ENCODE measurements around the gene CMIP.

DNA sequence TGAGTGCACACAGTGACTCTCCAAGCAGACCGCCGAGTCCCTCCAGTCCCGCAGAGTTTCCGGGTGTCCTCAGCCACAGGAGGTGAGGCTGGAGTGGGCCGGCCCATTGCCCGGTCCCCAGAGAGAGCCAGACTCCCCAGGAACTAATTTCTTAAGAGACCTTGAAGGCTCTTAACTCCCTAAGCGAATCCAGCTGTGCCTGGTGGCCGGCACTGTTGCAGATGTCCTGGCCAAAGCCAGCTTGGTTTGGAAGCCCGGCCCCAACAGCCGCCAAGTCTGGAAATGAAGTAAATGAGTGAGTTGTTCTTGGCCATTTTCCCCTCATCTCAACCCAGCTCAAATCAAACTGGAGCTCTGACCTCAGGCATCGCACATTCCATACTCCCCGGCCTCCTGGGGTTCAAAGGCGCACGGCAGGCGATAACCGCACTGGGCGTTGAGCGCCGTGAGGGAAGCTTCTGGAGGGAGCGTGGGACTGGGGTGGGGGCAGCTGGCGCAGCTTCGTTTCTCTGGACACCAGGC lies 42.0 kb downstream of the CMIP start:
- no peak for TF ChIP-seq POLR2A (IDR thresholded peaks at IDR 0.05; ENCODE audit: low read depth)
- TF ChIP-seq, protein P1, sequence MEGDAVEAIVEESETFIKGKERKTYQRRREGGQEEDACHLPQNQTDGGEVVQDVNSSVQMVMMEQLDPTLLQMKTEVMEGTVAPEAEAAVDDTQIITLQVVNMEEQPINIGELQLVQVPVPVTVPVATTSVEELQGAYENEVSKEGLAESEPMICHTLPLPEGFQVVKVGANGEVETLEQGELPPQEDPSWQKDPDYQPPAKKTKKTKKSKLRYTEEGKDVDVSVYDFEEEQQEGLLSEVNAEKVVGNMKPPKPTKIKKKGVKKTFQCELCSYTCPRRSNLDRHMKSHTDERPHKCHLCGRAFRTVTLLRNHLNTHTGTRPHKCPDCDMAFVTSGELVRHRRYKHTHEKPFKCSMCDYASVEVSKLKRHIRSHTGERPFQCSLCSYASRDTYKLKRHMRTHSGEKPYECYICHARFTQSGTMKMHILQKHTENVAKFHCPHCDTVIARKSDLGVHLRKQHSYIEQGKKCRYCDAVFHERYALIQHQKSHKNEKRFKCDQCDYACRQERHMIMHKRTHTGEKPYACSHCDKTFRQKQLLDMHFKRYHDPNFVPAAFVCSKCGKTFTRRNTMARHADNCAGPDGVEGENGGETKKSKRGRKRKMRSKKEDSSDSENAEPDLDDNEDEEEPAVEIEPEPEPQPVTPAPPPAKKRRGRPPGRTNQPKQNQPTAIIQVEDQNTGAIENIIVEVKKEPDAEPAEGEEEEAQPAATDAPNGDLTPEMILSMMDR (IDR thresholded peaks at IDR 0.05): no peak

All from esophagus muscularis mucosa (tissue), 3 donors.